Stimulated activated CD4-positive, alpha-beta T cell treated with anti-CD3 and anti-CD28 coated beads, TNF-alpha, amount 100 ng/mL, for 4 hours (primary cell): Measurements from ENCODE around the gene ZNF366.

ENCODE experiments used
- DNase-seq, 3 experiments: peaks; one replicate each; pipeline ENCODE4 v3.0.0-alpha.2; 2020; ENCODE audit warnings: low read depth in 3 of 3

Gene ZNF366, protein sequence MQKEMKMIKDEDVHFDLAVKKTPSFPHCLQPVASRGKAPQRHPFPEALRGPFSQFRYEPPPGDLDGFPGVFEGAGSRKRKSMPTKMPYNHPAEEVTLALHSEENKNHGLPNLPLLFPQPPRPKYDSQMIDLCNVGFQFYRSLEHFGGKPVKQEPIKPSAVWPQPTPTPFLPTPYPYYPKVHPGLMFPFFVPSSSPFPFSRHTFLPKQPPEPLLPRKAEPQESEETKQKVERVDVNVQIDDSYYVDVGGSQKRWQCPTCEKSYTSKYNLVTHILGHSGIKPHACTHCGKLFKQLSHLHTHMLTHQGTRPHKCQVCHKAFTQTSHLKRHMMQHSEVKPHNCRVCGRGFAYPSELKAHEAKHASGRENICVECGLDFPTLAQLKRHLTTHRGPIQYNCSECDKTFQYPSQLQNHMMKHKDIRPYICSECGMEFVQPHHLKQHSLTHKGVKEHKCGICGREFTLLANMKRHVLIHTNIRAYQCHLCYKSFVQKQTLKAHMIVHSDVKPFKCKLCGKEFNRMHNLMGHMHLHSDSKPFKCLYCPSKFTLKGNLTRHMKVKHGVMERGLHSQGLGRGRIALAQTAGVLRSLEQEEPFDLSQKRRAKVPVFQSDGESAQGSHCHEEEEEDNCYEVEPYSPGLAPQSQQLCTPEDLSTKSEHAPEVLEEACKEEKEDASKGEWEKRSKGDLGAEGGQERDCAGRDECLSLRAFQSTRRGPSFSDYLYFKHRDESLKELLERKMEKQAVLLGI

DNA sequence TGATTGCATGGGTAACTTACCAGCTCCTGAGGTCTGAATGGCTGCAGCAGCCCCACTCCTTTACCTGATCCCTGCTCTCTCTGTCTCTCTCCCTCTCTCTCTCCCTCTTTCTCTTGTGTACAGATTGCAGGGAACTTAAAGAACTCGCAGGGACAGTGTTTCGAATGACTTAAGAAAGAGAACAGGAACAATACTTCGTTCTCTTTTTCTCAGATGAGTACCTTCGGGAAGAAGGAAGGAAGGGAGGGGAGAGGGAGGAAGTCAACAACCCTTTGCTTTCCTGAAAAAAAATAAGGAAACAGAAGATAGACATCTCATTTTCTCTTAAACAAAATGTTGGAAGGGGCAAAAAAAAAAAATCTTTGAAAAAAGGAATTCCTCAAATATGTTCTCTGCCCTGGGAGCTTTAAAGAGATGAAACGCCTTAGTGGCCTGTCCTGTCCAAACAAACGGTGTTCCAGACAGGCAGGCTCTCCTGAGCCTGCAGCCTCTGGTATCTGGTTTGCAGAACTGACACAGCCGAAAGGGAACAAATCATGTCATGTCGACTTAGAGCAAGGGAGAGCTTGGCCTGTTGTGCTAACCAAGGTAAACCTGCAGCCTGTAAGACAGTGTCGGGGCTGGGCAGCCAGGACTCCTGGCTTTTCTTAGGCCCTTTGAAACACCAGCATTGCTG lies at the start of gene ZNF366:
TSS of gene ZNF366 (minus strand) at position 180 of the 676 bp plus-strand sequence. CDS start 45,914 bp downstream, outside the sequence.
- DNase-seq: no peak

DNA sequence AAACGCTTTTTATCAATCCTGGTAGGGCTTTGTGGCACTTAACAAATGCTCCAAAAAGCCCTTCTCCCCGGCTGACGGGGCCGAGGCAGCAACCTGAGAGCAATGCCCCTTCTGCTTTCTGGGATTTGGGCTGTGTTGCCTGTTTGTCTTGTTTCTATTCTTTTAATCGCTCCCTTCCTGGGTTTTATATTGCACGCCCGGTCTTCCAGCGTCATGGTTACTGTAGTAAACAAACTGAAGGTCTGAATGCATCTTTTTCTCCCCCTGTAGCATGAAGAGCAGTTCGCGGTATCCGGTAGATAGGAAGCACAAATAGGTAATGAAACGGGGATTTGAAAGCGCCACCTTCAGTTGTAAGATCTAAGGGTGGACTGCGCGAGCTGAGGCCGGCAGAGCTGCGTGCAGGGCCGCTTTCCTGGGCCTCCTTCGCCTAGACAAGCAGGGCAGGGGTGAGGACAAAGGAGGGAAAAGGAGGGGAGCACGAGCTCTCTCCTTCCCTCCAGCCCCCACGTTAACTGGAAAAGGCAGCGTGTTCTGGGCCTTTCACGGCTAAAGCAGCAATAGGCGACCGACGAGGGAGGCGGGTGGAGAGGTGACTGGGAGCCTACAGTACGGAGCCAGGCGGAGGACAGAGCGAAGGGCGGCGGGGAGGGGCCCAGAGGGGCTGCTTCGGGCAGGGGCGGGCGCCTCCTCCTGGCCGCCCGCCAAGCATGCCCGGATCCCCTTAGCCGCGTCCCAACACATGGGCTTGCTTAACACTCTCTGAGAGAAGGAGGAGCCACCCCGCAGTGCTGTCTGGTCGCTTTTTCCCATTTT lies 49.3 kb upstream of the ZNF366 start:
- DNase-seq: no peak

DNA sequence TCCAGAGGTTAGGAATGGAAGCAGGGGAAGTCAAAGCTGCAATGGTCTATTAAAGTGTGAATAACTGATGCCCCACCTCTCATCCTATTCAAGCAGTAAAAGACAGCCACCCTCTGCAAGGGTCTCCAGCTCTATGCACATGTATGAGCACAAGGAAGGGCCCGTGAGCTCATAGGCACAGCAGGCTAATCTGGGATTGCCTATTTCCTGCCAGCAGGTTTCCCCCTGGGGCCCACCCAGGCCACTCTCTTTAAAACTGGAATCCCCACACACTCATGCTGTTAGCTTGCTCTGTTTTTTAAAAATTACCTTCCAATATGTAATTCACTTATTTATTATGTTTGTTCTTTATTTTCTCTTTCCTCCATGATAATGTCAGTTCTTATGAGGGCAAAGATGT lies 48.7 kb upstream of the ZNF366 start:
- no peak for DNase-seq

DNA sequence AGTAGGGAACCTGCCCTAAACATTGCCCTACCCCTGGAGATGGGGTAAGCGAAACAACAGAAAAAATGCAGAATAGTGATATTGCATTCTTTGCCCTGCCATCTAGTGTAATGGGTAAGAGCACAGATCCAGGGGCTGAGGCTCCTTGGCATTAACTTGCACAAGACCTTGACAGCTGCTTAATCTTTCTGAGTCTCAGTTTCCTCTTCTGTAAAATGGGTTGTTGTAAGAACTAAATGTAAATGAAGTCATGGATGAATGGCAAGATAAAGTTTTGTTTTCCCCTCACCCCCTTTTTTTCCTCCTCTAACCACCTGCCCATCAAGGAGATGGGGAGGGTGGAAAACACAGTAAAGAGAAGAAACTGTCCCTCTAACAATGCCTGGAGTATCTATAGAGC lies 47.7 kb upstream of the ZNF366 start:
- DNase-seq: no peak

DNA sequence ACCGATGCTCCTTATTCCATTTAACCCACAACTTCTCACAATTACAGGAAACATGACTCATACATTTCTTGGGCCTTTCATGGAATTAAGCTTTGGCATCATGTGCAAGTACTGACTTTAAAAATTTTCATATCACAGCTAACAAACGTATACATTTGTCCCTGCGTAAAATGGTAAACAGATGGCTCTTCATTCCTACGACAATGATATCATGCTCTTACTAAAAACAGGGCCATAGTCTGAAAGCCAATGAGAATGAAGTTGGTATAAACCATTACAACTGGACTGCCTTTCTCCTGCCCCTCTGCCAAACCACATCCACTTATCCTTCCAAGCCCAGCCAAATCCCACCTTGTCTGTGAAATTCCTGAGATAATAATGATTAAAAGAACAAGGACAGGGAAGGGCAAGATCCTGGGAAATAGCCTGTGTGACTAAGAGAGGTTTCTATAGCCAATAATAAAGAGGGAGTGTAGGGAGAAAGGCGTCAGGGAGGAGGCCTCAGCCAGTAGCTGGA lies 44.9 kb upstream of the ZNF366 start:
- no peak for DNase-seq

DNA sequence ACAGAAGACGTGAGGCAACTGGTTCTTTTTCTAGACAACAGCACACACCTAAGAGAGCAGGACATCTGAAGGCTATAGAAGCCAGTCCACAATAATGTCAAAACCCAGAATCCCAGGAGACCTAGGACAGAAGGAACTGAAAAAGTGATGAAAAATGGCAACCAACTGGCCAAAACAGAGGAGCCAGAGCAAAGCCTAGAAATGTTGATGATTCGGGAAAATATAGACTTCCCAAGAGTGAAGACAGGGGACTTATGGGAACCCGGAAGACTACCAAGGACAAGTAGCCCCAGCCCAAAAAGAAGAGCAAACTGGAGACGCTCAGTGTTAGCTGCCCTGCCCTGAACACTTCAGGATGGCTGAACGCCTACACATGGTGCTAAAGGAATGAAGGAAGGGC lies 43.4 kb upstream of the ZNF366 start:
- DNase-seq: no peak

DNA sequence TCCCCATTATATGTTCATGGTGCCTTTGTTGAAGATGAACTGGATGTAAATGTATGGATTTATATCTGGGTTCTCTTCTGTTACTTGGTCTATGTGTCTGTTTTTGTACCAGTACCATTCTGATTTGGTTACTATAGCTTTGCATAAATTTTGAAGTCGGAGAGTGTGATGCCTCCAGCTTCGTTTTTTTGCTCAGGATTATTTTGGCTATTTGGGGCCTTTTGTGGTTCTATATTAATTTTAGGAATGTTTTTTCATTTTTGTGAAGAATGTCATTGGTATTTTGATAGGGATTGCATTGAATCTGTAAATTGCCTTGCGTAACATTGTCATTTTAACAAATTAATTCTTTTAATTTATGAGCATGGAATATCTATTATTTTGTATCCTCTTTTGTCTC lies 36.6 kb upstream of the ZNF366 start:
- no peak for DNase-seq

DNA sequence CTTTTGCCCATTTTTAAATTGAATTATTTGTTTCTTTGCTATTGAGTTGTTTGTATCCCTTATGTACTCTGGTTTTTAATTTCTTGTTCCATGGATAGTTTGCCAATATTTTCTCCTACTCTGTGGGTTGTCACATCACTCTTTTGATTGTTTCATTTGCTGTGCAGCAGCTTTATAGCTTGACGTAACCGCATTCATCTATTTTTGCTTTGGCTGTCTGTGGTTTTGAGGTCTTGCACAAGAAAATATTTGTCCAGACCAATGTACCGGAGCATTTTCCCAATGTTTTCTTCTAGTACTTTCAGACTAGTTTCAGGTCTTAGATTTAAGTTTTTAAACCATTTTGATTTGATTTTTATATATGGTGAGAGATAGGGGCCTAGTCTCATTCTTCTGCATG lies 36.2 kb upstream of the ZNF366 start:
- no peak for DNase-seq

DNA sequence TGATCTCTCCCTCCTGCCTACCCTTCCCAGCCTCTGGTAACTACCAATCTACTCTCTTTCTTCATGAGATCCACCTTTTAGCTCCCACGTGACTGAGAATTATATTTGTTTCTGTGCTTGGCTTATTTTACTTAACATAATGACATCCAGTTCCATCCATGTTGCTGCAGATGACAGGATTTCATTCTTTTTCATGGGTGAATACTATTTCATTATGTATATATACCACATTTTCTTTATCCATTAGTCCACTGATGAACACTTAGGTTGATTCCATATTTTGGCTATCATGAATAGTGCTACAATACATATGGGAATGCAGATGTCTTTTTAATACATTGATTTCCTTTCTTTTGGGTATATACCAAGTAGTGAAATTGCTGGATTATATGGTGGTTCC lies 35.5 kb upstream of the ZNF366 start:
- no peak for DNase-seq

DNA sequence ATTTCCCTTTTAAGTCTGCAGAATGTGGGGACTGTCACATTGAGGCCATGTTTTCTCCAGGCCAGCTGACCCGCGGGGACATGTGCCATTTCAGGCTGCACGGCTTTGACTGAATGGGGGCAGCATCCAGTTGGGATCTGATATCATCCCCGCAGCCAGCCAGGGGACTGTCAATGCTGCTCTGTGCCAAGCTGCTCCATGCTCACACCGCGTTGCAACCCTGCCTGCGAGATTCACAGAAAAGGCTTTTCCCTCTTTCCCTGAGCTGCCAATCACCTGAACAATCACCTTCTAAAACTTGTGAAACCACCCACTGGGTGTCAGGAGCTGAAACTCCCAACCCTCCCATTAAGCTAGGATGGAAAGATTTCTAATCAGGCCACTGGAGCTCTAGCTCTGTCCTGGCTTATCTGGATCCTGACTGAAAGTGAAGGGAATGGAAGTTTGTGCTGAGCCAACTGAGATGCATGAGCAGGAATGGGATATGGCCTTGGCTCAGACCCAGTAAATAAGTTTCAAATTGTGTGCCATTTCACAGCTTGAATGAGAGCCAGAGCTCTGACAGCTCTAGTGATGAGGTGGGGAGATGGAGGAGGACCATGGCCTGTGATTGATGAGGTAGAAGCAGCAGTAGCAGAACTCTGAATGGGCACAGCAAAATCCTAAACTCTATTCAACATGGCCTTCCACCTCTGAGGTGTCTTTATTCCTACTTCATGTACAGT lies 34.5 kb upstream of the ZNF366 start:
- DNase-seq: no peak

DNA sequence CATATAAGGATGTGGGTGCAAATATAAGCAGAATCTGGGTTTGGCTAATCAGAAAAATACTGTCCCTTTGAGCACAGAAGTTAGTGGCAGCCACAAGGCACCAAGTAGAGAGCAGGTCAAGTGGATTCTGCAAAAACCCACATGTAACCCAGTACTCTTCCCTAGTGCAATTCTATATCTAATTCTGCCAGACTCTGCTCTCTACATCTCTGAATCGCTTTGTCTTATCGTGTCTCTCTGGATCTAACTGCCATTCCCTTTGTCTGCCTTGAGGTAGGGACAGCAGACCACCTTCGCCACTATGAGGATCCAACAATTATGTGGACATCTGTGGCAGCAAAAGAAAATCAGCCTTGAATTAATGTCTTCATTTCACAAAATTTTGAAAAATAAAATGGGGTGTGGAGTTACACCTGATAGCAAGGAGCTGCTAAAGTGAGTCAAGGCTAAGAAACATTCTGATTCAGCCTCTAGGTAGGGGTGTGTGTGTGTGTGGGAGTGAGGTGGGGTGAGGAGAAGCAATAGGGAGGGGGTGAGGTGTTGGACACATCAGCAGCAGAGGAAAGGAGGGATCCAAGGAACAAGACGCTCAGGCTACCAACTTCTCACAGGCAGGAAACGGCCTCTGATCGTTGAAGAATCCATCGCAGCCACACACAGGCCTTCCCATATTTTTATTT lies 33.7 kb upstream of the ZNF366 start:
- DNase-seq: no peak

DNA sequence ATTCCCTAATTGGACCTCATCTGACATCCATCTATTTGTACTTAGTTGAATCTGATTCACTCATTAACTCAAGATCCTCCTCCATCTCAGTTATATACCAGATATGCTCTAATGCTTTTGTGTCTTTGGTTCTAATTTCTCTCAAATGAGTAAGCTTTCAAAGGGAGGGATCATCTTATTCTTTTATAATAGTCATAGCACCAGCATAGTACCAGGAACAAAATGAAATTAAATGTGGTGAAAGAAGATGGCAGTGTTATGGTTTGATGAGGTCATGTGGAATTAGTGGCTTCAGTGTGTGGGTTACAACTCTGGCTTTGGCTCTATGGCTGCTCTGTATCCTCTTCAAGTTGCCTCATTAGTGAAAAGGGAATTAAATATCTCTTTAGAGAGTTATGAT lies 32.5 kb upstream of the ZNF366 start:
- DNase-seq: no peak

DNA sequence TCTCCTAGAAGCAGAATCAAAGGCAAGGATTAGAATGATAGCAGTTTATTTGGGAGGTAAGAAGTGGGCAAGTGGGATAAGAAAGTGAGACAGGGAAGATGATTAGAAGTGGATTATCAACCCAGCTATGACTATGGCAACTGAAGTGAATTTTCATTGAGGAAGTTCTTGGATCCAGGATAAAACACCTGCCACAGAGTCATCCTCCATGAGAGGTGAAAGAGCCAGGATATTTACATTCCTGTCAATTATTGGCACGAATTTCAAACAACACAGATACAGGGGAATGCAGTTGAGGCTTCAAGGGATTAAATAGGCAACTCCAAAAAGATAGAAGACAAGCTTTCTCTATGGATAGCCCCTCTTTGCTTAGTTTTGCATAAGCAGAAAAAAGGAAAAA lies 31.8 kb upstream of the ZNF366 start:
- no peak for DNase-seq

DNA sequence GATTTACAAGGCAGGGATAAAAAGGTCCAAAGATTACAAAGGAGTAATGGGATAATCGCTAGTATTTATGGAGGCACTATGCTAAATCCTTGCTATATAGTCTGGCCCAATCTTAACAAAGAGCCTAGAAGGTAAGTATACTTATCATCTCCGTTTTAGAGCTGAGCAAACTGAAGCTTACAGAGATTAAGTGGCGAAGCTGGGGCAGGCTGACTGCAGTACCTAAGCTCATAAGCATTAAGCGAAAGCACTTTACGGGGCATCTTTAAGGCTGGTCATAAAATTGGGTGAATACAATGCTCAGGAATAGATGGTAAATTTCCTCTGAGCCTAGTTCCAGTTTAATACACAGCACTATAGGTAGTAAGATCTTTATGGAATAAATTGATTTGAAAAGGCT lies 30.0 kb upstream of the ZNF366 start:
- DNase-seq: no peak

DNA sequence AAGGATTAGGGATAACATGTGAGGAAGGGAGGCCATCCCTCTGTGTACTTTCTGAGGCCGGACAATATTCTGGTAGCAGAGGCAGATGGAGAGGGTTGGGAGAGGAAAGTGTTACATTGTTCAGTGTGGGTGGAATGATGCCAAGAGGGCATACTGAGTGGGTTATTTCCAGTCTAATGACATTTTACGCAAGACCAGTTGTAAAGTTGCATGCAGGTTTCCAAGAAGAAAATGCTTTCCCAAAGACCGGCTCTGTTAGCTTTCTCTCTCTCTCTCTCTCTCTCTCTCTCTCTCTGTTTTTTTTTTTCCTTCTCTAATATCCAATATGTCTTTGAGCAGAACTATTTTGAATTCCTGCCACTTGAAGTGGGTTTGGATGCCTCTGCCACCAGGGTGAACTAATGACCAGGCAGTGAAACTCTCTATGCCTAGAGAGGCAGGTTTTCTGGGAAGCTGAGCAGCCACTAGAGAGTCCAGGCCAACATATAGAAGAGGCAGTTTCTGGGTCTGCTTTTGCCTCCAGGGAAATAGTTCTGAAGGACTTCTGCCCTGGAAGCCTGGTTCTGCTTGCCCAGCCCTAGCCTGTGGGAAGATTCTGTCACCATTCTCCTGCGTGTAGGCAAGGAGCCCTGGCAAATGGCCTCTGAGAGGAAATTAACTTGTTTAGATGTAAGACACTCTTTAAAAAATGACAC lies 24.4 kb upstream of the ZNF366 start:
- DNase-seq: no peak

DNA sequence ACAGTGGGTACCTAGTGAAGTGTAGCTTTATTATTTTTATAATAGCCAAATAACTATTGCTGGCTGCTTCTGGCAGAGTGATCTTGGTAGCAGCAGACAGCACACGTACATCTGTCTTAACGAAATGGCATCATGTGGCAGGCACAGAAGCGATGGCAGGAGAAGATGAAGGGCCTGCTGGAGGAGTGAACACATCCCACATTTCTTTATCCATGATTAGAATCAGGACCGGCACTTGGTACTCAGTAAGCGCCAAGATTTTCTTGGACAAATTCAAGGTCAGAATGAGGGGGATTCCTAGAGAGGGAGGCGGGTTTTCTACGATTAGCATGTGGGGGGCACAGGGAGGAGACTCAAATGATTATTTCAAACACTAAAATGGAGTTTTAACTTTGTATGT lies 23.0 kb upstream of the ZNF366 start:
- DNase-seq: no peak

DNA sequence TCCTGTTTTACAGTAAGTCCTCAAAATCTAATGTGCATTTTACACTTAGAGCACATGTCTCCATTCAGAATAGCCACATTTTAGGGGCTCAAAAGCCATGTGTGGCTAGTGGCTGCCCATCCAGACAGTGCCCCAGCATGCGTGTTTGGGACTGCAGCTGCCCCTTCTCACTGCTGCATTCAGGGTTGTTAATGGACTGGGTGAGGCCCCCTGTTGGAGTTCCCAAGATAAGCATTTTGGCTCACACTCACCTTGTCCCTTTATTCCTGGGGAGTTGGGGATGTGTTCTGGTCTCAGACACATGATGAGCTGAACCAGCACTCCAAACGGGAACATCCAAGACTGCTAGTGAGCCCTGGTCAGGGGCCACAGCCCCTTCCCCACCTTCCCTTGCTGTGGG lies 22.2 kb upstream of the ZNF366 start:
- DNase-seq: no peak

DNA sequence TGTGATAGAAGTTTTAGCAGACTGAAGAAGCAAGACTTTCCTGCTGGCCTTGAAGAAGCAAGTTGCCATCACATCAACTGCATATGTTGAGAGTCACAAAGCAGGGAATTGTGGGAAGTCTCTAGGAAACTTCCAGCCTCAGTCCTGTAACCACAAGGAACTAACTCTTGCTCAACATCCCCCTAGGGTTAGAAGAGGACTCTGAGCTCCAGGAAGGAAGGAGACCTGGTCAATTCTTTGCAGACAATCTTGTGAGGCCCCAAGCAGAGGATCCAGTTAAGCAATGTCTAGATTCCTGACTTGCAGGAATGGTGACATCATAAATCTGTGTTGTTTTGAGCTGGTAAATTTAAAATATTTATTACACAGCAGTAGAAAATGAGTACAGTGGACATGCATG lies 18.6 kb upstream of the ZNF366 start:
- DNase-seq: no peak

DNA sequence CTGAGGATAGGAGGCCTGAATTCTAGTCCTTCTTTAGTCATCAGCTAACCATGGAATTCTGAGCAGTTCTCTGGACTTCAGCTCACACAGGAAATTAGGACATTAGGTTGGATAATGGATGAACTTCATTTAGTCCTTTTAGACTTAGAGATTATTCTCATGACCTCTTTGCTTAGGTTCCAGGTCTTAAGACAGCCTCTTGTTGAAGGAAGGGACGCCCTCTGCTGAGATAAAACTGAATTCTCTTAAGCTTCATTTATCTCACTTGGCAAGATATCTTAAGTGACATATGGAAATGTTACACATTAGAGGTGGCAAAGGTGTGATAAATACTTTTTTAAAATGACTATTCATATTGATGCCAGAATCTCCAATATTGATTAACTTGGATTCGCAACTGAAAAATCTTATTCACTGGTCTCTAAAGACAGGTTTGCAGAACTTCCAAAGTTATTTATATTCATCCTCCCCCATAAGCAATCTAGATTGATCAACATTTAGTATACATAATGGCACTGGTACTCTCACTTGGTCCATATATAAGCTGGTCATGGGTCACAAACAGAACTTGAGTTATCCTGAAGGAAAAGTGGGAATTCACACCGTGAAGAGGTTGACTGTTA lies 16.9 kb upstream of the ZNF366 start:
- no peak for DNase-seq
